ENCODE measurements around the gene SGMS2.

Gene SGMS2

GRCh38 chr4:107835406-107835805 is 10.7 kb downstream of the SGMS2 start:
- TF ChIP-seq CTCF (IDR thresholded peaks at IDR 0.05; ENCODE audit: control extremely low read depth, extremely low read depth, low read depth, missing control alignments): no peak
- ChIA-PET POLR2A (no interaction called here), CTCF (no interaction called here)
- no peak for DNase-seq (ENCODE audit: extremely low spot score)

GRCh38 chr4:107837317-107837716 is 12.6 kb downstream of the SGMS2 start:
- DNase-seq (ENCODE audit: extremely low spot score): no peak
- ChIA-PET CTCF (no interaction called here), POLR2A (no interaction called here)
- TF ChIP-seq CTCF (IDR thresholded peaks at IDR 0.05; ENCODE audit: control extremely low read depth, extremely low read depth, low read depth, missing control alignments): no peak

GRCh38 chr4:107837776-107838618 is 13.3 kb downstream of the SGMS2 start:
- DNase-seq (ENCODE audit: extremely low spot score): no peak
- CTCF ChIA-PET: no interaction called here
- POLR2A ChIA-PET: no interaction called here
- no peak for TF ChIP-seq CTCF (IDR thresholded peaks at IDR 0.05; ENCODE audit: control extremely low read depth, extremely low read depth, low read depth, missing control alignments)

GRCh38 chr4:107838861-107839565 is 14.3 kb downstream of the SGMS2 start:
- DNase-seq (ENCODE audit: extremely low spot score): no peak
- POLR2A ChIA-PET: no interaction called here
- TF ChIP-seq CTCF (IDR thresholded peaks at IDR 0.05; ENCODE audit: control extremely low read depth, extremely low read depth, low read depth, missing control alignments): no peak

GRCh38 chr4:107843391-107843790 is 18.7 kb downstream of the SGMS2 start:
- ChIA-PET POLR2A (no interaction called here), CTCF (no interaction called here)
- DNase-seq (ENCODE audit: extremely low spot score): no peak
- no peak for TF ChIP-seq CTCF (IDR thresholded peaks at IDR 0.05; ENCODE audit: control extremely low read depth, extremely low read depth, low read depth, missing control alignments)

More at GRCh38 chr4:107838861-107839565, 14.3 kb downstream of the SGMS2 start:
- CTCF ChIA-PET: interaction anchor here (0.9 kb wide), 1 partner anchor 14 kb away, joined by 3 read pairs; no protein-coding TSS in a partner anchor

GRCh38 chr4:107845681-107846080 is 20.9 kb downstream of the SGMS2 start:
- ChIA-PET POLR2A (no interaction called here), CTCF (interaction anchor here (1.3 kb wide), 1 partner anchor 22 kb away, joined by 4 read pairs; no protein-coding TSS in a partner anchor)
- DNase-seq (ENCODE audit: extremely low spot score): no peak
- no peak for TF ChIP-seq CTCF (IDR thresholded peaks at IDR 0.05; ENCODE audit: control extremely low read depth, extremely low read depth, low read depth, missing control alignments)
